Stimulated activated CD8-positive, alpha-beta memory T cell treated with anti-CD3 and anti-CD28 coated beads, Interleukin-7, amount 100 ng/mL, for 24 hours (primary cell): ENCODE data around the gene REXO5.

Experiments used
- DNase-seq: peaks from one replicate; pipeline ENCODE4 v3.0.0-alpha.2; 2020; ENCODE audit warnings: low read depth

Gene REXO5

DNA sequence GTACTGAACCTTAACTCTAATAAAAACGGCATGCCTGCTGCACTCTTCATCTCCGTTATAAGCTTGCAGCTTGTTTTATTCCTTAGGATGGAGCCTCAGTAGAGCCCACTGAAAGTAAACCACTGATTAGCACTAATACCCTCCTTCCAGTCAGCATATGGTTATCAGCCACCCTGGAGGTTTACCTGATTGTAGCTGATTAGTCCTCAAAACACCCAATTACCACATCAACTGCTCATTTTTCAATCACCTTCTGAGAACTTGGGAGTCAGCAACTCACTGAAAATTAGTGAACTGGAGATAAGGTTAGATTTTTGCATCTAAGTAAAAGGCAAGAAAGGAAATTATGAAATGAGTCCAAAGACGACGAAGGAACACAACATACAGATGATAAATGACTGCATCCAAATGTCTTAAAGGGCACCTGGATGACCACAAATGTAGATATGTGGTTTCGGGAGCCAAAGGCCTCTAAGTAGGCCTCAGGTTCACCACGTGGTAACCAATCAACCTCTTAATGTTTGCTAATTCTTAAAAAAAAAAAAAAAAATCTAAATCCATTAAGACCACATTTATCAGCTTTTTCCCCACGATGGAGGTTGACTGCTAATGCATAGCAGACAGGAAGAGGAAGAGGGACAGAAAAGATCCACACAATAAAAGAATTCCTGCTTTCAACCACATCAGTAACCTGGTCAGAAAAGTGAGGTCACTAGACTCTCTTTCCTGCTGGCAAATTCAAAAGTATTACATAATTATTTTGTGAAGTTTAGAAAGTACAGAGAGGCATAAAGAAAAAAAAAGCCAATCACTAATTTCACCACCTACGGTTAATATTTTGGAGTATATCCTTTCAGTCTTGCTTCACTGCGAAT, 65.9 kb downstream of the REXO5 start:
- DNase-seq: no peak

DNA sequence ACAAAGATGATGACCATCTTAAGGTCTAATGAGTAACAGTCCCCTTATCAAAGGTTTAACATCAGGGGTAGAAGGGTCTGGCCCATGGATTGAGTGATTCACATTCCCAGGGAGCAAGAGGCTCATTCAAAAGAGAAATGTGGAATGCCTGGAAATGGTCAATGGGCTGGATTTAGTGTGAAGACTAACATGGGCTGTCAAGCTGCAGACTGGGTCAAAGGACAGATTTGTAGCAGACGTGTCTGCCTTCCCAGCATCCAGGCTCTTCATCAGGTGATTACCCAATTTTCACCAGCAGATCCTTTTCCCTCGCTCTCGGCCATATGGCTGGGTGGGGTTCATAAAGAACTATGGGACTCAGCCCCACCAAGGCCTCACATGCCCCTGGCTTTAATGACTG, 67.0 kb downstream of the REXO5 start:
- DNase-seq: no peak

DNA sequence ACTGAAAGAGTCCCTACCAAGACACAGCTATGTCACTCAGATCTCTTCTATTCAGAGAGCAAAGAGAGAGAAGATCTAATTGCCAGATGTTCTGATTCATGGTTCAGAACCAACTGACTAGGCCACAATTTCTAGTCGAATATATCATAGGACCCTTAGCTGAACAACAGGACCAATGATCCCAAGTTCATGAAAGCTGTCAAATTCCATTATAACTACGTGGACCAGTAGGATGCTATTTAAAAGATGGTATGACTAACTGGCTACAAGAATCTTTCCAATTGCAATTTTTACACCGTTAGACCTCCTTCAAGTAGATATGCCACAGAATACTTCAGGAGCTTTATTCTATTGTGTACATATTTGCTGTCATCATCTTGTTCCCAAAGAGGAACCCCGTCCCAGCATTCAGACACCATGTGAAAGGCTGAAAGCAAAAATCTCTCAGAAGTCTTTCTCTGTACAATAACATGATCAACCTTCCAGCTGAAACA, 67.8 kb downstream of the REXO5 start:
- no peak for DNase-seq

DNA sequence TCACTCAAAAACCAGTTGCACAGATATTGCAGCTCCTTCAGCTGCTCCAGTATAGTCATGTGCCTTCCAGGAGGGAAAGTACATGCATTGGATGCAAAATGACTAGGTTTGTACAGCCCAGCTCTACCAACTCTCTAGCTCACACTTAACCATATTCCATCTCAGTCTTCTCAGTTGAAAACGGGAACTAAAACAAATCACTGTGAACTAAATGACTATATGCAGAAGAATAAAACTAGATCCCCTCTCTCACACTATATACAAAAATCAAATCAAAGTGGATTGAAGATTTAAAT, 69.0 kb downstream of the REXO5 start:
- DNase-seq: no peak

DNA sequence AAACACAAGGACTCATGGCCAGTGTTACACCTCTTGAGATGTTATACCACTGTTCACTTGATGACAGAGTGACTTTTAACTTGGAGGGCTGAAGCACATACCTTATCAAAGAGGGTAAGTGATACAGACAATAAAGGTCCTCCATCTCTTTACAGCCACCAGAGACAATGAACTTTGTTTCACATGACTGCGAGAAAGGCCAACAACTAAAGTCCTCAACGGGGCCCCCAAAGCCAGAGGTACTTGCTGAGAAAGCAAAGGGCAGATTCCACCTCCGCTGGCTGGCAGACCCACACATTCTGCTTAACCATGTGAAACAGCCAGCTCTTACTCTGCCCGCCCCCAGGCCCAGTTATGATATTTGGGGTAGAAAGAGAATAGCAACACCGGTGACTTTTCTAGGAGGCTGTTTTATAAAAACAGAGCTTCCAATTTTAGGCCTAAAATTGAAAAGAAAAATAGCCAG, 72.4 kb downstream of the REXO5 start:
- DNase-seq: no peak

DNA sequence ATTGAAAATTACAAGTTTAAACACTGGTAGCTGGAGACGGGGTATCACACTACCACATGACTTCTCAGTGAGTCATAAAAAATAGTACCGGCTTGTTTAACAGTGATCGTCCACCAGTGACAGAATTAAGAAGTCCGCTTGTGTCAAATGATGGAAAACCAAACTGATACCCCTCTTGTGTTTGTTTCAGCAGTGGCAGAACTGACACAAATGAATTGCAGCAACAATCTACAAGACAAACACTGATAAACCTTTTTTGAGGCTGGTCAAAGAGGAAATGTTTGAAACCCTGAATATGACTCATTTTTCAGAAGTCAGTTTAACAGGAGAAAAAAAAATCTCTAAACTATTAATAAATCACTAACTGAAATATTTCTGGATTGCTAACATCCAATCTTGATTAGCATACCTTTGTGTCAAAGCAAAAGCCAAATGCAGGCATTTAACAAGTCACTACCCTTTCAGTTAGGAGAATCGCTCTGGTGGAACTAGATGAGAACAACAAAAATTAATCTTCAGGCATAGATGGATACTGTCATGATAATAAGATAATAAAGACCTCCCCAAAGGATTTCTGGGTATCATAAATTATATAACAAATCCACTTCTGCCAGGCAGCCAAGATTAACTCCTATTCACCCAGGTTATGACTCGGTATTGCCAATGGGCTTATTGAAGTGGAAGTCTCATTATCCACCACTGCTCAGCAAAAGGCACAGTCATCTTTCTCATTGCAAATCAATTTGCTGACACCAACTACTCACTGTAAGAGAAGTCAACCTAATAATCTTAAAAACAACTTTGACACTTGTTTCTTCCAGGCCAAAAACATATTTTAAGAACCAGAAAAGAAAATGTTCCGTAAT, 73.1 kb downstream of the REXO5 start:
- no peak for DNase-seq

DNA sequence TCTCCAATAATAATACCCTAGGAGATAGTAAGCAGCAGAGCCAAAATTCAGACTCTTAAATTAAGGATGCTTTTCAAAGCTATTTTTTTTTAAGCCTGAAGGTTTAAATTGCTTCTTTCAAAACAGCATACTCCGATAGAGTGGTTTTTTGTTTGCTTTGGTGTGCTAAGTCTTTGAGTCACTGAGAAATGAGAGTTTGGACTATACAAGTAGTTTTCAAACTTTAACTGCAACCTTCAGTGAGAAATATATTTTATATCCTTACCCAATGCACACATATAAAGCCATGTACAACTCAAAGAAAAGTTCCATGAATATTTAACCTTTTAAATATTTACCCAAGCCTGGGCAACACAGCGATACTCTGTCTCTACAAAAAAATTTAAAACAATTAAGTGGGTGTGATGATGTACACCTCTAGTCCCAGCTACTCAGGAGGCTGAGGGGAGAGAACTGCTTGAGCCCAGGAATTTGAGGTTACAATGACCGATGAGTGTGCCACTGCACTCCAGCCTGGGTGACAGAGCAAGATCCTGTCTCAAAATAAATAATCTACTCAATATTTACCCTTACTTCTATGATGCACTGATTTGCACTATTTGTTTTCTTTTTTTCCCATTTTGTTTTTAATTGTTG, 74.7 kb downstream of the REXO5 start:
- DNase-seq: no peak

DNA sequence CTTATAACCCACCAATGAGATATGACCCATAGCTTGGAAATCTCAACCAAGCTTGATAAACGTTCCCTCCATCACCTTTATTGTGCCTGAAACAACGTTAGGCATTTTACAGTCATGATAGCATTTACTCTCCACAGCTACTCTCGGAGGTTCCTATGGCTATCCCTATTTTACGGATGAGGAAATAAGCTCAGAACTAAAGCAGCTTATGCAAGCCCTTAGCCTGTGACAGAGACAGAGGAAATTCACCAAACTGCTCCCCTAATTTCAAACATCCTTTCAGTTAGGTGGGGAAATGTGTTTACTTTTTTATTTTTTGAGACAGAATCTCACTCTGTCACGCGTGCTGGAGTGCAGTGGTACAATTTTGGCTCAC, 75.2 kb downstream of the REXO5 start:
- DNase-seq: no peak

DNA sequence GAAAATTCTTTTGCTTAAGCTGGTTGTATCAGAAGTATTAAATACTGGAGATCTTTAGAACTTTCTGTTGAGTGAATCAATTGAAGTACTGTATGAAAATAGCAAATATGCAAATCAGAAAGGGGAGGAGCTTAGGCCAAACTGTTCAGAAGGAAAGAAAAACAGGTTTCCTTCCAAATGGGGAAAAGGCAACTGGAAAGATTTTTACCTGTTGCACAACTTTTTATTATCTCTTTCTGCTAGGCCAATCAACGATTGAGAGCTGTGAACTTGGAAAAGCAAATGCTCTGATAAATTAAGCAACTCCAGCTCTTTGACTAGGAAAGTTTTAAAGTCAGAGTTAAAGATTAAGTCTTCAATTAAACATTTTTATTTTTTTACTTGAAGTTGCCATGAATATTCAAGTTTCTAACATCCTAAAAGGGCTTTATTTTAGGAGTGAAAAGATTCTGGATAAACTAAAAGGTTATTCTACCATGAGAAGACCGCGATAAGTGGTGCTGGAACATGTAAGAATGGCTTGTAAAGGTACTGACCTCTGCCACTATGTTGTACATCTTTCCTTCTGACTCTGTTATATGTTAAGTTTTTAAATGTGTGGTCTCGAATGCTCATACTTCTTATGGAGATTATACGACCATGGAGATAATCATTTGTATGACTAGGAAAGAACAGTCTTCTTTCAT, 77.4 kb downstream of the REXO5 start:
- no peak for DNase-seq

DNA sequence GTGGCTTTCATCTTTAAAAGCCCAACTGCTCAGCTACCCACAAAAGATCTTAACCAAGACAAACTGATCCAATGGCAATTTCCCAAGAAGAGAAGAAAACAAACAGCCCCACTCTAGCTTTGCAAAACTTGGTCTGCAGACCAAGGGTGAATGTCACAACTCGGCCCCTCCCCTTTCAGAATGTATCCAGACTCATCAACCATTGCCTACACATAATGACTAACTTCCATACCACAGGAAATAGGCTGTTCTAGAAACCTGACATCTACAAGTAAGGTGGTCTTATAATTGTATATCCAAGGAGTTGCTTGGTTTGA, 77.9 kb downstream of the REXO5 start:
- no peak for DNase-seq

DNA sequence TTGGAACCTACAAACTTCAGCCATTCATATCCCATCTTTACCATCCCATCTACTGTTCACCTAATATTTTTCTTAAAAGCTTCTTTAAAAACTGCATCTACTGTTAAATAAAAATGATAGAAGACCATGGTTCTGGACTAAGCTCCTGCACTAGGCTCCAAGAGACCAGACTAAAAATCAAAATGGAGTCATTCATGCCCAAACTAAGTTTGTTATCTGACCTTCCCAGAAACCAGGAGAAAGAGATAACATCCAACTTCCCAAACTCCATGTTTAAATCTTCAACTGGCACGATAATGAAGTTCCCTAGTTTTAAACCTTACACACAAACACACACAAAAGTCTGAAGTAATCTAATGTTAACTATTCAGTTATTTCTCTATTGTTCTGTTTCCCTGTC, 80.0 kb downstream of the REXO5 start:
- no peak for DNase-seq

DNA sequence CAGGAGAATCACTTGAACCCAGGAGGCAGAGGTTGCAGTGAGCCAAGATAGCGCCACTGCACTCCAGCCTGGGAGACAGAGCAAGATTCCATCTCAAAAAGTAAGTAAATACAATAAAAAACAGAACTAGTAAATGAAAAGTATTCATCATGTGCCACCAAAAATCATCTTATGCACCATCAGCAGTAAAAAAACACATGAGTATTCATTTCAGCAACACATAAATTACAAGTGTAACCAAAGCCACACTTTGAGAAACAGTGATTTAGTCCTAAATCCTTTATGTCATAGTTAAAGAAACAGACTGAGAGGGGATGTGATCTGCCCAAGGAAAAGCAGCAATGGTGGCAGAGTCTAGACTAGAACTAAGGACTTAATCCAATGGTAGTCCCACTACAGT, 80.9 kb downstream of the REXO5 start:
- no peak for DNase-seq

DNA sequence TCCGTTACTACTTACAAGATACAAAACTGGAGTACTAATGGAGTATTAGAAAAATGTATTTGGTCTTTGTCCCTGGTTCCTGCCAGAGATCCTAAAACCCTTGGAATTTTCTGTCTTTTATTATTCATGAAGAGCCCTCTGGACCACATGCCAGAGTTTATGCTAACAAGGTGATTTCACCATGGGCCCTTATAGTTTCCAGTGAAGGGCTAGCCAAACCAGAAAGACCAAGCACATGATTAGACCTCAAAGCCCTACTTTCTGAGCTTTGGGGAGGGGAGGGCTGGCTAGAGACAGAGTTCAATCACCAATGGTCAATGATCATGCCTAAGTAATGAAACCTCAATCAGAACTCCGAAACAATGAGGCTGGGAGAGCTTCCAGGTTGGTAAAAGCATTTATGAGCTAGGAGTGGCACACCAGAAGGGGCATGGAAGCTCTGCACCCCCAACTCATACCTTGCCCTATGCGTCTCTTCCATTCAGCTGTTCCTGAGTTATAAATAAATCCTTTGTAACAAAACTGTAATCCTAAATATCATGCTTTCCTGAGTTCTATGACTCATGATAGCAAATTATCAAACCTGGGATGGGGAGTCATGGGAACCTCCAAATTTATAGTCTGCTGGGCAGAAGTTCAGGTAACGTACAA, 83.4 kb downstream of the REXO5 start:
- no peak for DNase-seq

DNA sequence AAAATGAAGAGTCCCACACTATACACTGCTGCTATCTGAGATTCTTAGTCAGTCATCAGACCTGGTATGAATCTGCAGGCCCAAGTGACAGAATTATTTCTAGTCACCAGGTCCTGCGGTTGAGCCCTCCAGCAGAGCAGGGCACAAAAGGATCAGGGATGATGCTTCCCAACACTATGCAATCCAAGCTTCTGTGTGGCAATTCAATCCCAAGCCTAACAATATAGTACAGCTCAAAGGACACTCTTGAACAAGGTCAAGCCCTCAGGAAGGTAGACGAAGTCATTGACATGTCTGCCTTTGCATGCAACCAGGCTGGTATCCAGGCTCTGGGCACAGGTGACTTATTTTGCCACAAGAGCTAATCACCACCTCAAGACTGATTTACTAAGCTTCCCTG, 88.1 kb downstream of the REXO5 start:
- no peak for DNase-seq

DNA sequence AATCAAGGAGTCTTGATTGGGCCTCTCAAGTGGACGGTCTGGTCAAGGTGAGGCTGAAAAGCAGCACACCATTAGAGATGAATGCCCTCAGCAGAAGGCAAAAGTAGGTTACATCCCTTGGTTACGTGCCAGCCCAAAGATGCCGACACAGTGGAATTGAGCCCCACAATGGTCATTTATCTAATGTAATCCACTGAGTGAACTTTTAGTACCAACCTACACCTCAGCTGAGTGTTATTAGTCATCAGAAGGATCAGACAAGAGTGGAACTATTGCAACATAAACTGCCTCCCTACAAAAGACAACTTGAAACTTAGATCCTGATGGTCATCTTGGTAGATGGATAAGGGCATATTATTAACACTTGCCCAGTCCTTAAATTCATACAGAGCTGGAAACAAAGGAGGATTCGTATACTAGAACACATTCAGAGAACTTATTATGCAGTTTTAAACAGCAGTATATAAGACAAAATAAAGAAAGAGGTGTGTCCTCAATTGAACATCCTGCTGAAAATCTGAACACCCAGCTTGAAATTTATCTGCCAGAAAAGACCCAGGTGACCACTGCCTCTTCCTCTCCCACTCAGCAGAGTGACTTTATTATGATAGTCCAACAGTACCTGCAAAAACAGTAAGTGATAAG, 91.0 kb downstream of the REXO5 start:
- no peak for DNase-seq

DNA sequence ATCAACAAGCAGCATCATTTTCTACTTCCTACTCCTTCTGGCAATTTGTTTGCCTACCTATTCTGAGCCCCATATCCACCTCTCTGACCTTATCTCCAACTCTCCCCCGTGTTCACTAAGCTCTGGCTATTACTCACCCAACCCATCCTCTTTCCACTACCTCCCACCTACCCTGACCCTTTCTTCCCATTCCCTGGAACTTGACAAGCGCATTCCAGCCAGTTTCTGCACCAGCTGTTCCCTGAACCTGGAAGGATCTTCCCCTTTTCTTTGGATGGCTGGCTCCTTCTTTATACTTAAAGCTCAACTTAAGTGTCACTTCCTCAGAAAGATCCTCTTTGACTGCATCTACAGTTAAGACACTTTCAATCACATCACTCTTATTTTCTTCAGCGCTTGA, 91.6 kb downstream of the REXO5 start:
- DNase-seq: no peak

DNA sequence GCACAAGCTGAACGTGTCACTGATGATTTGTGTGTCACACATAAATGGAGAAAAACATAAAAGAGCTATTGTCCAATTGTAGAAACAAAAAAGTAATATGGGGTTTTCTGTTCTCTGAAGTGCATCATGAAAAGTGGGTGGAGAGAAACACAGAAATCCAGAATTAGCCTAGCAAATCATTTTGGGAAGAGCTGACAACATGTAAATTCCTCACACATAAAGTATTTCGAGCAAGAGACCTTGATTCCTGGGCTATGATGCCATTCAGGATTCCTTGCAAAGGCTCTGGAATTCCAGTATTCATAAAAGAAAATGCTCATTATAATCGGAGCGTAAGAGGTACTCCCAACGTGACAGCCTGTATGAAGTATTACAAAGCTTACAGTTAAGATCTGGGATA, 92.7 kb downstream of the REXO5 start:
- DNase-seq: no peak
